NCI-H2171 treated with DMSO at 0.1 percent for 48 hours (cell line): ENCODE results near the gene ASIP.
"Not testable (repeated sequence)": the region's sequence is repeated elsewhere in the genome, so short reads cannot be mapped to it uniquely, and the experiment has no call there.

Experiments
- DNase-seq: peaks from one replicate; lab custom pipeline; 2025; lab: John Stamatoyannopoulos, UW

ASIP gene, protein sequence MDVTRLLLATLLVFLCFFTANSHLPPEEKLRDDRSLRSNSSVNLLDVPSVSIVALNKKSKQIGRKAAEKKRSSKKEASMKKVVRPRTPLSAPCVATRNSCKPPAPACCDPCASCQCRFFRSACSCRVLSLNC

DNA sequence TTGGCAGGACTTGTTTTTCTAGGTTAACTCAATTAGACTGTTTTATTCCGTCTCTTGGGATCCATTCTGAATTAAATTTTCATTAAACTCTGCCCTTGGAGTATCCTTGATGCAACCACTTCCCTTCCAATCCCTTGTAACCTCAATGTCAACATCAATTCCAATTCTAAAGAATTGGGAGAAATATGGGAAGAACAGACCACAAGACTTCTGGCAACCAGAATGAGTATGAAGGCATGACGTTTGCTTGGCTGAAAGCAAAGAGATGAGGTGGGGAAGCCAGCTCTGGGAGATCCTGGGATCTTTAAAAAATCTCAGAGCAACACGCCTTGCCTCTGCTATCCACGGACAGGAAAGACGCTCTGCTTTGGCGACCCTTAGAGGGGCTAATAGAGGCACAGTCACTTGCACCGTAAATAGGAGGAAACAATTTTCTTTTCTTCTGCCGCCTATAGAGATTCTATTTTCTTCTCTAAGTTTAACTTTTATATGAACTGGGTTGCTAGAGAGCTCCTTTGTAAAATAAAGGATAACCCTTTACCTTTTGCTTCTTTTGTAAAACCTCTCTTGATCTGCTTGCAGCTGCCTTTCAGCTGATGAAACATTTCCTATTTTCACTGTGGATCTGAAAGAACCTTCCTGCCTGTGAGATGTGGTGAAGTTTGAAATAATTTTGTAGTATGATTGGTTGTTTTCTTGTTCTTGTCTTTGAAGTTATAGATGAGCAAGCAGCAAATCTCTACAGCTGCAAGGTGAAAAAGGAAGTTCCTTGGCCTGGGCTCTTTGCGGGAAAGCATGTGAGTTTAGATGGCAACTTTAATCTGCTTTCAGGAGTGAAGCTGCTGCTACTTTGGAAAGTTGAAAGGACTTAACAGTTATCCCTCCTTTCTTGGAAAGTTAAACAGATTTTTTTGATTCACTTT, at the start of gene ASIP:
TSS of gene ASIP (plus strand) at position 731 of the 923 bp plus-strand sequence. CDS start 18,952 bp downstream, outside the sequence.
- no peak for DNase-seq

DNA sequence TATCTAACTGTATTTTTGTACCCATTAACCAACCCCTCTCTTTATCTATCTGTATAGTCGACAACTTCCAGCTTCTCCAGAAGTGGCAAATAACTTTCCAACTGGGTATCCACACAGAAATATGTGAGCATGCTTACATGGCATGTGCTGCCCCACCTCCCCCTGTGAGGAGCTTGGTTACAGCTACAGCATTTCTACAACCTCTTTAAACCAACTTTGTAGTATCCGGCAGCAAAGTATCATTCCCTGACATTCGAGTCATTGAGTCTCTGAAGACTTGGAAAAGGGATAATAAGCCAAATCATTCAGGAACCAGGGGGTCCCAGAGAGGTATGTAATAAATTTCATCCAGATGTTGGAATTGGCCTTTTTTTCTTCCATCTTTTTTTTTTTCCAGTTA, 48.2 kb upstream of the ASIP start:
- DNase-seq = no peak

DNA sequence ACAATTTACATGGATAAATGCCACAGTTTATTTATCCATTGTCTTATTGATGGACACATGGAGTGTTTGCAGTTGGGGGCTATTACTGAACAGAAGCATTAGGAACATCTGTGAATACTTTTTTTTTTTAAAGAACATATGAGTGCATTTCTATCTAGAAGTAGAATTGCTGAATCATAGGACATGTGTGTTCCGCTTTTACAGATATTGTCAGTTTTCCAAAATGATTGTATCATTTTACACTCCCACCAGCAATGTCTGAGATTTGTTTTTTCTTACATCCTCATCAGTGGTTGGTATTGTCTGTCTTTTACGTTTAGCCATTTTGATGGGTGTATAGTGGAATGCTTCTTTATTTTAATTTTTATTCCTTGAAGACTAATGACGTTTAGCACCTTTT, 42.0 kb upstream of the ASIP start:
- no peak for DNase-seq

DNA sequence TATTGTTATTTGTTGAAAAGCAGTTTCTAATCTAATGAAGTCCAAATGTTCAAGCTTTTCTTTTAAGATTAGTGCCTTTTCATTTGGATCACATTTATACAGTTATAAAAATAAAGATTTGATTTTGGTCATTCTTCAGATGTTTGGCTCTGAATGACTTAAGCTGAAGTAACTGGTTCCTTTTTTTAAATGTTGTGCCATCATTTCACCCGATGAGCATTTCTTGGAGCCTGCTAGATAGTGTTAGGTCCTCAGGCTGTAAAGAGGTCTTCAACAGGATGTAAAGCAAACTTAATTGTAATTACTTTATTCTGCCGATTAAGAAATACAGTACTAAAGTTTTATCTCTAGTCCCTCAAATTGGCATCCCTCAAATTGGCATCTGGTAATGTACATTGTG, 41.2 kb upstream of the ASIP start:
- no peak for DNase-seq

DNA sequence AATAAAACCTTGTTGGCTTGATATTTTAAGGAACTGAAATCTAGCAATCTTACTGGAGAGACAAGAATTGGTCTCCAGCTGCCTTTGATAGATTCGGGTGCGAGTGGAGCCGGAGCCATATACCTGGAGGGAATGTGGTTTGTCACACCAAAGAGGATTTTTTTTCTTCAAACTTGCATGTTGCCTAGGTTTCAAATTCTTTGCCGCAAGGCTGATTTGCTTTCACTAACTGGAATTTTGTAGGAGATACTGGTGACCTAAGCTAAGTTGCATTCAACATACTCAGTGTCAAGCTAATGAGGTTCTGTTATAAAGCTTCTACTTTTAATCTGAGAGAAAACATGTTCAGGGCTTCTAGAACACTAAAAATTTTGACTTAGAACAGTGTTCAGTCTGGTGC, 39.7 kb upstream of the ASIP start:
- no peak for DNase-seq

DNA sequence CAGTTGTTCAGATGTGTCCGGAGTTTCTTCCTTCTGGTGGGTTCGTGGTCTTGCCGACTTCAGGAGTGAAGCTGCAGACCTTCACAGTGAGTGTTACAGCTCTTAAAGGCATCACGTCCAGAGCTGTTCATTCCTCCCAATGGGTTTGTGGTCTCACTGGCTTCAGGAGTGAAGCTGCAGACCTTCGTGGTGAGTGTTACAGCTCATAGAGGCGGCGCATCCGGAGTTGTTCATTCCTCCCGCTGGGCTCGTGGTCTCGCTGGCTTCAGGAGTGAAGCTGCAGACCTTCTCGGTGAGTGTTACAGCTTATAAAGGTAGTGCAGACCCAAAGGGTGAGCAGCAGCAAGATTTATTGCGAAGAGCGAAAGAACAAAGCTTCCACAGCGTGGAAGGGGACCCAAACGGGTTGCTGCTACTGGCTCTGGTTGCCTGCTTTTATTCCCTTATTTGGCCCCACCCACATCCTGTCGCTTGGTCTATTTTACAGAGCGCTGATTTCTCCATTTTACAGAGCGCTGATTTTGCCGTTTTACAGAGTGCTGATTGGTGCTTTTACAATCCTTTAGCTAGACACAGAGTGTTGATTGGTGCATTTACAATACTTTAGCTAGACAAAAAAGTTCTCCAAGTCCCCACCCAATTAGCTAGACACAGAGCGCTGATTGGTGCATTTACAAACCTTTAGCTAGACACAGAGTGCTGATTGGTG, 35.9 kb upstream of the ASIP start:
- DNase-seq = not testable (repeated sequence)

DNA sequence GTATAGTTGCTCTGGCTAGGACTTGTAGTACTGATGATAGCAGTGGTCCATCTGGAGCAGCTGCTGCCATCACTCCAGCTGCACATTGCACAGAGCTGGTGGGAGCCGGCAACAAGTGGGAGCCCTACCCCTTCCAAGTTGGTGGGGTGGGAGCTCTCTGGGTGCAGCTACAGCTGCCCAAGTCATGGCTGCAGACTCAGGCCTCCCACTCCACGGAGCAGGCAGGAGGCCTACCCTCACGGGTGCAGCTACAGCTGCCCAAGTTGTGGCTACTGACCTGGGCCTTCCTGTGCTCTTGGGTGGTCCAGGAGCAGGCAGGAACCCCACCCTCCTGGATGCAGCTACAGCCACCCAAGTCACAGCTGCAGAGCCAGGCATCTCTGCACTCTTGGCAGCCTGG, 32.1 kb upstream of the ASIP start:
- no peak for DNase-seq

DNA sequence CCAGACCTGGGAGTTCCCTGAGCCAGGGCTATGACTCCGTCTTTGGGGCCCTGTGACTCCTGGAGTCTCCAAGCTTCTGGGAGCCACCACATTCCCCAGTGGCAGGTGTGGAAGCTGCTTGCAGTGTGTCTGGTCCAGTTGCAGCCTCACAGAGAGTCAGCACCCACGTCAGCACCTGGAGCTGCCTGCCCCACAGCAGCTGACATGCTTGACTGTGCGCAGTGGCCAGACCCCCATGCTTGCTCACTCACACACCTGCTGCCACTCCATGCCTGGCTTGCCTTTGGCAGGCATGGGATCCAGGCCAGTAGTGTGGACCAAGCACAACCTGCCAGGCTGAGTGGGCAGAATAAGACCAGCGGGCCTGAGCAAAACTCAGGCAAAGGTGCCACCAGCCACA, 31.0 kb upstream of the ASIP start:
- no peak for DNase-seq

DNA sequence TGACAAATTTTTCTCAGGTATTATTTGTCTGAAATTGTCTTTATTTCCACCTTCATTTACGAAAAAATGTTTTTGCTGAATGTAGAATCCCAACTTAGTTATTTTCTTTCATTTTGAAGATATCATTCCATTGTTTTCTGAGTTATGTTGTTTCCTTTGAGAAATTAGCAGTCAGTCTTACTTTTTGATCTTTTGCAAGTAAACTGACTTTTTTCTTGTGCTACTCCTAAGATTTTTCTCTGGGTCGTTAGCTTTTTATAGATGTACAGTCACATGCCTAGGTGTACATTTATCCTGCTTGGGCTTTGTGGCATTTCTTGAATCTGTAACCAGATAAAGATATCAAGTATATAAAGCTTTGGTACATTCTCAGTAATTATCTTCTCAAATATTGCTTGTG, 29.6 kb upstream of the ASIP start:
- no peak for DNase-seq

DNA sequence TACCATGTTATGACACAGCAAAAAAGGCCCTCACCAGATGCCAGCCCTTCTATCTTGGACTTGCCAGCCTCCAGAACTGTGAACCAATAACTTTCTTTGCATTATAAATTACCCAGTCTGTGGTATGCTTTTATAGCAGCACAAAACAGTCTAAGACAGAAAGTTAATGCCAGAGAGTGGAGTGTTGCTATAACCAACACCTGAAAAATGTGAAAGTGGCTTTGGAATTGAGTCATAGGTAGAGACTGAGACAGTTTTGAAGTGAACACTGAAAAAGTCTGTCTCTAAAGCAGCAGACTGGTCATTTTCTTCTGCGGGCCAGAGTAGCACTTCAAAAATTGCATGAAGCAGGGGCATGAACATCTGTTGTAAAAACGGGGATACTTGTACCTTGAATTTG, 28.0 kb upstream of the ASIP start:
- DNase-seq = no peak

DNA sequence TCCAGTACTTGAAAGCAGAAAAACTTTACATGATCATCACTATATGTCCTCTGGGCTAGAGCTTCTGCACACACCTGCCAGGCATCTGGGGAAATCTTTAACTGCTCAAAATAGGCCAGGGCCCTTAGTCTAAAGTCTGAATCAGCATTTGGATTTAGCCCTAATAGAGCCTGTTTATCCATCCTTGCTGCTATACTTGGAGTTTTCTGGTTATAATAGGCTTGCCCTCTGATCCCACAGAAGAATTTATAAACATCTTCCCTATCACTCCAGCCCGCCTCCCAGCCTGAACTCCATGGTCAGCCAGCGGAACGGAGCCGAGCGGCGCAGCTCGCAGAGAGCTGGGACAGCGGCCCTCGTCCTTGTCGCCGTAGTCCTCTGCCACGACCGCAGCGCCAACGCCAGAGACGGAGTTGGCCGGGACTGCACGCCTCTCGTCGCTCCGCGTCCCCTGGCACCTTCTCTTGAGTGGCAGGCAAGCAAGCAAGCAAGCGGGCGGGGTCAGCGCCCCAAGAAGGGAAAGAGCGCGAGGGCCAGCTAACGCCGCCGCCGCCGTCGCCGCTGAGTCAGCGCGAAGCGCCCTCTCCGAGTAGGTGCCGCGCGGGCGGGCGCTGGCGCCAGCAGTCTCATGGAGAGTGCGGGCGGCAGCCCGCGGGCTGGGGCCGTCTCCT, 25.4 kb upstream of the ASIP start:
- peak; percentile 66 for DNase-seq

DNA sequence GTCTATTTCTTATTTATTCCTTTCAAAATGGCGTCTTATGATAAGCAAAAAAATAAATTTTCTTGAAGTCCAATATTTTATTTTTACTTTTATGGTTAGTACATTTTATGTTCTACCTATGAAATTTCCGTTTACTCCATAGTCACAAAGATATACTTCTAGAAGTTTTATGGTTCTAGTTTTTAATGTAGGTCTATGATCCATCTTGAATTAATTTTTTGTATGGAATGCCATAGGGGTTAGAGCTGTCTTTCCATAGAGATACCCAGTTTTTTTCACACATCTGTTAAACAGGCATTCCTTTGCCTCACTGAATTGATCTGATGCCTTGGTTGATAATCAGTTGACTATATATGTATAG, 24.9 kb upstream of the ASIP start:
- DNase-seq = no peak

DNA sequence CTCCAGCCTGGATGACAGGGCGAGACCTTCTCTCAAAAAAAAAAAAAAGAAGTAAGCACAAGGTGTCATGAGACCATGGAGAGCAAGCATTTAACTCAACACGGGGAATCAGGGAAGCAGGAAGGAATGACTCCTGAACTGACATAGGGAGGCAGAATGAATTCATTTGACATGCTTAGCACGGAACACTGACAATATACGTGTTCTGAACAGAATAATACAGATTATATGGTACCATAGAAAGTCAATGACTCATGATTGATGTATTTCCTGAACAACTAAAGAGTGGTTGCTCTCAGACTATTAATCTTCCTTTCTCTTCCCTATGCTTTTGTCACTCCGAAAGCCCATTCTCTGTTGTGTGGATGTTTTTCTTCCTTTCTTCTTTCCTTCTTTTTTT, 20.7 kb upstream of the ASIP start:
- no peak for DNase-seq

DNA sequence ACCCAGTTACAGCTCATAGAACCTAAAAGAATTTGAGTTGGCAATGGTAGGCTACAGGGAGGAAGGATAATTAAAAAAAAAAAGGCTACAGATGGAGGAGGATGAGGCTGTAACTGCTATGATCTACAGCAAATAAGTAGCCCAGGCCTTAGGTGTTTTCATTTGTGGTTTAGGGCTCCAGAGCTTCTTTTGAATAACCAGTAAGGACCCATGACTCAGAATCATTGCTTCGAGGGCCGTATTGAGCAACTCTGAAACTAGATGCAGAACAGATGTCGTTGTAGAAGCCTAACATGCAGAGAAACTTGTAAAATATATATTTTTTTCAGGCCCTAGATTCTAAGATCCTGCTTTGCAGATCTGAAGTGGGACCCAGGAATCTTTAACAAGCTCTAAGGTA, 19.0 kb upstream of the ASIP start:
- no peak for DNase-seq

DNA sequence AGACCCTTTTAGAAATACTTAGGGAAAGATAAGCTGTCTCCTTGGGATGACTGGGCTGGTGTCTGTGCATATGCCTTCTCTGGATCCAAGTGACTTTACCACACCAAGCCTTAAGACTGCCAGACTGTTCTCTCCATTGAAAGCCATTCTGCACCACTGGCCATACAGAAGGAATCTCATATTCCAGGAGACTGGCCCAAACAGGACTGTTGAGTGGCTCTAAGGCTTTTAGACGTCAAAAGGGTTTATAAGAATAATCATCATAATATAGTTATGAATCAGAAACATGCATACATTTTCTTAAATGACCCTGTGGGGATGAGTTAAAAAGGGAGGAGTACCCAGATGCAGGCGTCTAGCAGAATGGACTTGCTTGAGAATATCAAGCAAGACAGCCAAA, 17.0 kb upstream of the ASIP start:
- not testable (repeated sequence) for DNase-seq

DNA sequence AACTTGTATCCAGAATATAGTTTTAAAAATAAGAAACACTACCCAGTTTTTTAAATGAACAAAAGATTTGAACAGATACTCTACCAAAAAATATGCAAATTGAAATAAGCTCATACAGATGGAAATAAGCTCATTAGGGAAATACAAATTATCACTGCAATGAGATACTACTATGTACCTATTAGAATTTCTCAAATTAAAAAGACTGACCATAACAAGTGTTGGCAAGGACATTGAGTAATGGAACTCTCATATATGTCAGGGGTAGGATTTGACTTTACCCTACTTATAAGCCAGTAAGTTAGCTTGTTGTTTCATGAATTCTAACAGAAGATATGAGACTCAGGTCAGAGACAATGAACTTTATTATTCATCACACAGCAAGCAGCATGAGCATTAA, 9.6 kb upstream of the ASIP start:
- no peak for DNase-seq

DNA sequence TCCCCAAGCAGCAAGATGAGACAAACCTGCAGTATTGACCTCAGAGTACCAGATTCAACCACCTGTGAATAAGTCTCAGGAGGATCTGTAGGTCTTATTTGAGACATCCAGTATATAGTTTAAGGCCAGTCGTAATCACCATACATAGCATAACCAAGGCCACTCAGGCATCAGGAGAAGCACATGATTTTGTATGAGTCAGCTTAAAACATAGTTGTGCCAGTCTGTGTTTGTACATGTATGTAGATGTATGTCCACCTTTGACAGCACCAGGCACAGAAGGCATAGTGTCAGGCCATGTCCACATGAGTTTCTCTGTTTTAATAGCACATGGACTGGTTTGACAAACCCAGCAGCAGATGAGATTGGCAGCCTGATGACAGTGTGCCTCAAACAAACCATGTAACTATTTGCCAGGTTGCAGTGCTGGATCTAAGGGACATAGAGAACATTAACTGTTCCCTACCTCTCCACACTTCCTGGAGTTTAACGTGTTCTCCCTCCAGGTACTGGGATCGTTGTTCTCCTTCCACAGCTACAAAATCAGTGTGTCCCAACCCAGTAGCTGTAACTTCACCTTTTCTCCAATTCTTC, 8.6 kb upstream of the ASIP start:
- DNase-seq = no peak

DNA sequence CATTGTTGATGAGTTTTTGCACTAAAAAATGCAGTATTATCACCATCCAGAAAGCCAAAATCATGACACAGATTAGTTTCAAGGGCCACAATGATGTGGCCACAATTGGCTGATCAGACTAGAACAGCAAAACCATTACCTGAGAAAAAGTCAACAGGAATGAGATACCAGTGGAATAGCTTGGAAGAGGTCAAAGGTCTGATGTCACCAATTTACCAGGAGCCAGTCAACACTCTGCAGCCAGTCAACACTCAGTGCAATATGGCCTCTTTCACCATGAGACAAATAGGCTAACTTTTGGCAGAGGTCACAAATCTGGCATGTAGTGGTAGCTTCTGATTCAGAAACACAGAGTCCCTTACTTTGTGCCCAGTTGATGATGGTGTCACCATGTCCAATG, 7.5 kb upstream of the ASIP start:
- no peak for DNase-seq

DNA sequence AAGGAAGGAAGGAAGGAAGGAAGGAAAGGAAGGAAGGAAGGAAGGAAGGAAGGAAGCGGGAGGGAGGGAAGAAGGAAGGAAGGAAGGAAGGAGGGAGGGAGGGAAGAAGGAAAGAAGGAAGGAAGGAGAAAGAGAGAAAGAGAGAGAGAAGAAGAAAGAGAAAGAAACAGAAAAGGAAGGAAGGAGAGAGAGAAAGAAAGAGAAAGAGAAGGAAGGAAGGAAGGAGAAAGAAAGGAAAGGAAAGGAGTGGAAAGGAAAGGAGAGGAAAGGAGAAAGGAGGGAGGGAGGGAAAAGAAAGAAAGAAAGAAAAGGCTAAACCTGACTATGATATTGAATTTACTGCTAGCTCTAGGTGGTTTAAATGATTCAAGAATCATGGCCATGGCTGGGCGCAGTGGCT, 5.3 kb upstream of the ASIP start:
- DNase-seq = no peak

DNA sequence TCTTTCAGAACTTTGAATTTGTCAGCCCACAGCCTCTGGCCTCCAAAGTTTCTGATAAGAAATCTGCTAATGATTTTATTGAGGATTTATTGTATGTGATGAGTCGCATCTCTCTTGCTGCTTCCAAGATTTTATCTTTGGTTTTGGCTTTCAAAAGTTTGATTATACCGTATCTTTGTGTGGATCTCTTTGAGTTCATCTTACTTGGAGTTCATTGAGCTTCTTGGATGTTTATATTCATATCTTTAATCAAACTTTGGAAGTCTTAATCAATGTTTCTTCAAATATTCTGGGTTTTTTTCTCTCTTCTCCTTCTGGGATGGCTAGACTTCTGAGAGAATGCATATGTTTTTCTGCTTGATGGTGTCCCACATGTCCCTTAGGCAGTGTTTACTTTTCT, 3.3 kb upstream of the ASIP start:
- DNase-seq = no peak

DNA sequence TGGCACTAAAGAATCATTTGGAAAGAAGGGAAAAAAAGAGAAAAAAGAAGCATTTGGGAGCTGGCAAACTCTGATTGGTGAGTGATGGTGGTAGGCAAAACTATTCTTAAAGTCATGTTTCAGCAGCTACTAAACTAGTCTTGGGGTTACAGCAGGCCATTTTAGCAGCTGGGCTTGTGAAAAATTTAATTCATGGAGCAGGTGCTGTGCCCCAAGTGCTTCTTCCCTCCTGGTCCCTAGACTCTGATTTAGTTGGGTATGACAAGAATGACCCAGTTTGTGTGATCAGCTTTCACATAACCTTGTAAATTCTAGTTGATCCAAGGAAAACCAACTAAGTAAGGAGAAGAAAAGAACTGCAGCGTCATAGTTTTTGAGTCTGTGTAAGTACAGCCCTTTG, 1.1 kb upstream of the ASIP start:
- DNase-seq = no peak

DNA sequence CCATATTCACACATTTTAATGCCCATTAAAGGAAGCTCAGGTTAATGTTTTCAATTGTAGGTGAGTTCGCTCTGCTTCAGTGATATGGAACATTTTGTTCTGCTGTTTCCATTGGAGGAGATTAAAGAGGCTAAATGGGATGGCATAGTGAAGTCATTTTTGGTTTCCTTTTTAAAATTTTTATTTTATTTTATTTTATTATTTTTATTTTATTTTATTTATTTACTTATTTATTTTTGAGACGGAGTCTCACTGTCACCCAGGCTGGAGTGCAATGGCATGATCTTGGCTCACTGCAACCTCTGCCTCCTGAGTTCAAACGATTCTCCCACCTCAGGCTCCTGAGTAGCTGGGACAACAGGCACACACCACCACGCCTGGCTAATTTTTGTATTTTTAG, 792 bp downstream of the ASIP start:
- not testable (repeated sequence) for DNase-seq
